Glutamatergic neuron (in vitro differentiated cells): ENCODE measurements around the gene BTNL8. TPM values are rescaled to one million over a fixed set of nuclear protein-coding genes. Genes with fewer than 3 reads are reported as not detected.

Experiments used
- DNase-seq: peaks from one replicate; pipeline ENCODE4 v3.0.0; 2022
- H3K27ac Mint-ChIP-seq: one replicate; pipeline ENCODE4 v1.8.0; 2020; ENCODE audit warnings: mild to moderate bottlenecking, mixed read lengths, inconsistent platforms; ENCODE audit not compliant: unreplicated experiment
- H3K27me3 Mint-ChIP-seq: one replicate; pipeline ENCODE4 v1.8.0; 2020; ENCODE audit warnings: mild to moderate bottlenecking, moderate library complexity, mixed read lengths, inconsistent platforms; ENCODE audit not compliant: unreplicated experiment
- H3K36me3 Mint-ChIP-seq: one replicate; pipeline ENCODE4 v1.8.0; 2020; ENCODE audit warnings: mild to moderate bottlenecking, mixed read lengths, inconsistent platforms; ENCODE audit not compliant: unreplicated experiment
- H3K4me1 Mint-ChIP-seq: one replicate; pipeline ENCODE4 v1.8.0; 2020; ENCODE audit warnings: mild to moderate bottlenecking, low read depth, mixed read lengths, inconsistent platforms; ENCODE audit not compliant: unreplicated experiment
- H3K4me3 Mint-ChIP-seq: one replicate; pipeline ENCODE4 v1.8.0; 2020; ENCODE audit warnings: mild to moderate bottlenecking, mixed read lengths, inconsistent platforms; ENCODE audit not compliant: unreplicated experiment
- H3K9me3 Mint-ChIP-seq: one replicate; pipeline ENCODE4 v1.8.0; 2020; ENCODE audit warnings: mild to moderate bottlenecking, moderate library complexity, mixed read lengths, inconsistent platforms; ENCODE audit not compliant: unreplicated experiment
- total RNA-seq: library from RNA; stranded (reverse); fragmentation: NEBNext Ultra II Directional; extraction: Animal tissue kit (Norgen Biotek cat#: 25700); gene quantifications from one replicate; pipeline ENCODE4 v1.2.1, GENCODE V29; 2021; ENCODE audit not compliant: unreplicated experiment
- TF ChIP-seq, protein P1 (sequence below): fragments of 200-600 bp; sonication (generic); IDR thresholded peaks from one replicate; pipeline ENCODE4 v1.5.0; 2021; ENCODE audit not compliant: partially characterized antibody, unreplicated experiment

The BTNL8 gene
- total RNA-seq, 1 donor from 2014 or later = not detected

DNA sequence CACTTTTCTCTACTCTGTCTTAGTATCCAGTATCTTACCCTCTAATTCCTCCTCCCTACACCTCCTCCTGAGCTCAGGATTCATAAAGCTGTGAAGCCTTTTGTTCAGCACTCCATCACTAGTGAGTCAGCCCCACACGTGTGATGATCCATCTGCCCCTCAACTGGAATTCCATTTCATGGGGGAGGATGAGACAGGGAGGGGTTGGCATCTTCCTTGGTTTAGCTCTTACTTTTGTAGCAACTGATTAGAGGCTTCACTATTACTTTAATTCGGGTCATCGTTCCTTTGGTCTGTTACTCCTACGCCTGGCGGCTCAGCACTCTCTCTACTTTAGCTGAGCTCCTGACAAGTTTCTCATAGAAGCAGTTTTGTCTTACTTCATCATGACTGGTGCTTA lies 11.8 kb downstream of the BTNL8 start:
- Mint-ChIP-seq H3K36me3 (peaks cover 6% of the 10 kb centered on the region), H3K27ac (no peak overlapping the region), H3K4me3 (no peak overlapping the region), H3K27me3 (no peaks in the 10 kb centered on the region), H3K4me1 (no peaks in the 10 kb centered on the region), H3K9me3 (no peaks in the 10 kb centered on the region)
- no peak for DNase-seq
- TF ChIP-seq, protein P1, sequence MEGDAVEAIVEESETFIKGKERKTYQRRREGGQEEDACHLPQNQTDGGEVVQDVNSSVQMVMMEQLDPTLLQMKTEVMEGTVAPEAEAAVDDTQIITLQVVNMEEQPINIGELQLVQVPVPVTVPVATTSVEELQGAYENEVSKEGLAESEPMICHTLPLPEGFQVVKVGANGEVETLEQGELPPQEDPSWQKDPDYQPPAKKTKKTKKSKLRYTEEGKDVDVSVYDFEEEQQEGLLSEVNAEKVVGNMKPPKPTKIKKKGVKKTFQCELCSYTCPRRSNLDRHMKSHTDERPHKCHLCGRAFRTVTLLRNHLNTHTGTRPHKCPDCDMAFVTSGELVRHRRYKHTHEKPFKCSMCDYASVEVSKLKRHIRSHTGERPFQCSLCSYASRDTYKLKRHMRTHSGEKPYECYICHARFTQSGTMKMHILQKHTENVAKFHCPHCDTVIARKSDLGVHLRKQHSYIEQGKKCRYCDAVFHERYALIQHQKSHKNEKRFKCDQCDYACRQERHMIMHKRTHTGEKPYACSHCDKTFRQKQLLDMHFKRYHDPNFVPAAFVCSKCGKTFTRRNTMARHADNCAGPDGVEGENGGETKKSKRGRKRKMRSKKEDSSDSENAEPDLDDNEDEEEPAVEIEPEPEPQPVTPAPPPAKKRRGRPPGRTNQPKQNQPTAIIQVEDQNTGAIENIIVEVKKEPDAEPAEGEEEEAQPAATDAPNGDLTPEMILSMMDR = no peak

DNA sequence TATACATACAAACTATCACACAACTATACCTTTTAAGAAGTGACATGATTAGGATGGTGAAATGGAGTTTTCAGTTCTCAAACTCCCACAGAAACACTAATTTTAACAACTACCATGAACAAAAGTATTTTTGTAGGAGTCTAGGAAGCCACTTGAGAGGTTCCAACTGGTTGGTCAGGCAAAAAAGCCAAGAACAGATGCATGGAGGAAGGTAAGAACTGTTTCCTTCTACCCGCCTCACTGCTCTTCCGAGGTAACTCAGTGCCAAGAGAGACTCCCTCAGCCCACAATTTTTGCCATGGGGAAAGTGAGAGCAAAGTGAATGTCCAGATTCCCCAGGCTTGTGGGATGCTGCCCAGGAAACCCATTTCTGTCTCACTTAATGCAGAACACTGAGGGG lies 15.7 kb downstream of the BTNL8 start:
- Mint-ChIP-seq H3K27me3 (no peaks in the 10 kb centered on the region), H3K9me3 (no peaks in the 10 kb centered on the region), H3K4me3 (no peak overlapping the region), H3K27ac (no peak overlapping the region), H3K36me3 (peaks cover 6% of the 10 kb centered on the region), H3K4me1 (no peaks in the 10 kb centered on the region)
- TF ChIP-seq, protein P1 = no peak
- no peak for DNase-seq

- H3K9me3 Mint-ChIP-seq = no peaks in the 10 kb centered on the region
- no peaks in the 10 kb centered on the region for H3K27me3 Mint-ChIP-seq
- no peak overlapping the region for H3K27ac Mint-ChIP-seq
- TF ChIP-seq, protein P1 = no peak
- DNase-seq = no peak
- H3K4me3 Mint-ChIP-seq = no peak overlapping the region
- H3K4me1 Mint-ChIP-seq = no peaks in the 10 kb centered on the region
- H3K36me3 Mint-ChIP-seq = peaks cover 6% of the 10 kb centered on the region
Measured at GRCh38 chr5:180915924-180916323, 17.0 kb downstream of the BTNL8 start.

GRCh38 chr5:180918380-180918779 lies 19.4 kb downstream of the BTNL8 start:
- Mint-ChIP-seq H3K36me3 (peaks cover 10% of the 10 kb centered on the region), H3K27ac (no peak overlapping the region), H3K4me3 (no peak overlapping the region), H3K4me1 (no peaks in the 10 kb centered on the region), H3K9me3 (peaks cover 3% of the 10 kb centered on the region), H3K27me3 (no peaks in the 10 kb centered on the region)
- TF ChIP-seq, protein P1 = no peak
- DNase-seq = no peak

DNA sequence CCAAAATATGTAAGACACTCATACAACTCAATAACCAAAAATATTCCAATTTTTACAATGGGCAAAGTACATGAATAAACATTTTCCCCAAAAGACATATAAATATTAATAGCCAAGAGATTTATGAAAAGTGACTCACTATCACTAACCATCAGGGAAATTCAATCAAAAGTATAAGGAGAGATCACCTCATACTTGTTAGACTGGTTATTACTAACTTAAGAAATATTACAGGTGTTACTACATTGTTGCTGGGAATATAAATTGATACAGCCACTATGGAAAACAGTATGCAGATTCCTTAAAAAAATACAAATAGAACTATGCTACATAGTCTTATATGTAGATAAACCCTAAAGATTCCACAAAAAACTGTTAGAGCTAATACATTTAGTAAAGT lies 21.8 kb downstream of the BTNL8 start:
- H3K4me1 Mint-ChIP-seq = no peaks in the 10 kb centered on the region
- DNase-seq = no peak
- TF ChIP-seq, protein P1 = no peak
- H3K36me3 Mint-ChIP-seq = peaks cover 18% of the 10 kb centered on the region
- H3K27me3 Mint-ChIP-seq = no peaks in the 10 kb centered on the region
- H3K4me3 Mint-ChIP-seq = no peak overlapping the region
- H3K27ac Mint-ChIP-seq = no peak overlapping the region
- peaks cover 9% of the 10 kb centered on the region for H3K9me3 Mint-ChIP-seq
